ENCODE results near the gene NTN4.

DNA sequence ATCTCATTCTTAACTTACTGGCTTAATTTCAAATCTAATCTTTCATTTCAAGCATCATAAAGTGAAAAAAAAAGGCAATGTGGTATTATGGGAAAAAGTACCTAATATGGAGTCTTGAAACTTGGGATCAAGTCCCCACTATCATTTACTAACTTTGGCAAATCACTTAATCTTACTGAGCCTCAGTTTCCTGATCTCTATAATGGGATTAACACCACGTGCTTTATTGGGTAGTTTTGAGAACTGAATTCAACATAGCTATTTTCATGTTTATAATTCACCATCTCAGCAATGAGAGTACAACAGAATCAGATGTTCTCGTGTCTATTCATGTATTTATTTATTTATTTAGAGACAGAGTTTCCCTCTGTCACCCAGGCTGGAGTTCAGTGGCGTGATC lies 78.3 kb downstream of the NTN4 start:
- TF ChIP-seq, protein P1, sequence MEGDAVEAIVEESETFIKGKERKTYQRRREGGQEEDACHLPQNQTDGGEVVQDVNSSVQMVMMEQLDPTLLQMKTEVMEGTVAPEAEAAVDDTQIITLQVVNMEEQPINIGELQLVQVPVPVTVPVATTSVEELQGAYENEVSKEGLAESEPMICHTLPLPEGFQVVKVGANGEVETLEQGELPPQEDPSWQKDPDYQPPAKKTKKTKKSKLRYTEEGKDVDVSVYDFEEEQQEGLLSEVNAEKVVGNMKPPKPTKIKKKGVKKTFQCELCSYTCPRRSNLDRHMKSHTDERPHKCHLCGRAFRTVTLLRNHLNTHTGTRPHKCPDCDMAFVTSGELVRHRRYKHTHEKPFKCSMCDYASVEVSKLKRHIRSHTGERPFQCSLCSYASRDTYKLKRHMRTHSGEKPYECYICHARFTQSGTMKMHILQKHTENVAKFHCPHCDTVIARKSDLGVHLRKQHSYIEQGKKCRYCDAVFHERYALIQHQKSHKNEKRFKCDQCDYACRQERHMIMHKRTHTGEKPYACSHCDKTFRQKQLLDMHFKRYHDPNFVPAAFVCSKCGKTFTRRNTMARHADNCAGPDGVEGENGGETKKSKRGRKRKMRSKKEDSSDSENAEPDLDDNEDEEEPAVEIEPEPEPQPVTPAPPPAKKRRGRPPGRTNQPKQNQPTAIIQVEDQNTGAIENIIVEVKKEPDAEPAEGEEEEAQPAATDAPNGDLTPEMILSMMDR (conservative IDR thresholded peaks at IDR 0.05): no peak
- TF ChIP-seq ZFX (IDR thresholded peaks at IDR 0.05): no peak
